HG03354 (cell line): ENCODE data around the gene HTR3C.
"Not testable (repeated sequence)": the region's sequence is repeated elsewhere in the genome, so short reads cannot be mapped to it uniquely, and the experiment has no call there.

Experiments used
- ATAC-seq: cut with Tn5 transposase; IDR thresholded peaks from one replicate; pipeline ENCODE4 v1.9.1; 2021; ENCODE audit warnings: mild to moderate bottlenecking; ENCODE audit not compliant: unreplicated experiment, poor library complexity, severe bottlenecking

The HTR3C gene

GRCh38 chr3:184029443-184029842 lies 23.4 kb upstream of the HTR3C start:
- no peak for ATAC-seq

- ATAC-seq: no peak
These were observed 22.3 kb upstream of the HTR3C start for GRCh38 chr3:184030536-184030935.

GRCh38 chr3:184031187-184031792 lies 21.6 kb upstream of the HTR3C start, which contains the start of gene HTR3D:
Gene HTR3D, plus strand, starts transcription at chr3:184031742. Its CDS starts 0 bp downstream, at chr3:184031742.
- no peak for ATAC-seq

- no peak for ATAC-seq
These were observed 15.0 kb upstream of the HTR3C start for GRCh38 chr3:184037816-184038215.

- ATAC-seq: not testable (repeated sequence)
These were observed 14.5 kb upstream of the HTR3C start for GRCh38 chr3:184038307-184038706.

- ATAC-seq: no peak
These were observed 13.4 kb upstream of the HTR3C start for GRCh38 chr3:184039414-184039813.

GRCh38 chr3:184040010-184040409 lies 12.8 kb upstream of the HTR3C start:
- no peak for ATAC-seq

- ATAC-seq: no peak
These were observed 10.2 kb upstream of the HTR3C start for GRCh38 chr3:184042617-184043016.

- ATAC-seq: no peak
These were observed 6.9 kb upstream of the HTR3C start for GRCh38 chr3:184045995-184046394.

GRCh38 chr3:184050217-184050847 lies 2.5 kb upstream of the HTR3C start:
- ATAC-seq: no peak

- no peak for ATAC-seq
These were observed 5.2 kb downstream of the HTR3C start for GRCh38 chr3:184058029-184058428.

- no peak for ATAC-seq
These were observed 6.6 kb downstream of the HTR3C start for GRCh38 chr3:184059424-184059823.

- no peak for ATAC-seq
These were observed 9.8 kb downstream of the HTR3C start for GRCh38 chr3:184062637-184063036.

- no peak for ATAC-seq
These were observed 13.4 kb downstream of the HTR3C start for GRCh38 chr3:184066211-184066610.

- ATAC-seq: no peak
These were observed 14.8 kb downstream of the HTR3C start for GRCh38 chr3:184067573-184068055.

- no peak for ATAC-seq
These were observed 15.5 kb downstream of the HTR3C start for GRCh38 chr3:184068344-184068743.

GRCh38 chr3:184071142-184071541 lies 18.3 kb downstream of the HTR3C start:
- not testable (repeated sequence) for ATAC-seq

GRCh38 chr3:184073621-184074020 lies 20.8 kb downstream of the HTR3C start:
- ATAC-seq: no peak

- no peak for ATAC-seq
These were observed 23.1 kb downstream of the HTR3C start for GRCh38 chr3:184075901-184076300.

GRCh38 chr3:184077881-184078280 lies 25.0 kb downstream of the HTR3C start:
- ATAC-seq: no peak

- no peak for ATAC-seq
These were observed 26.0 kb downstream of the HTR3C start for GRCh38 chr3:184078851-184079250.
